DMS53 (cell line): ENCODE results near the gene MAGEA12.
"Not testable (repeated sequence)": the region's sequence is repeated elsewhere in the genome, so short reads cannot be mapped to it uniquely, and the experiment has no call there.

ENCODE experiments used
- DNase-seq: peaks from one replicate; lab custom pipeline; 2025; lab: John Stamatoyannopoulos, UW

Gene MAGEA12

DNA sequence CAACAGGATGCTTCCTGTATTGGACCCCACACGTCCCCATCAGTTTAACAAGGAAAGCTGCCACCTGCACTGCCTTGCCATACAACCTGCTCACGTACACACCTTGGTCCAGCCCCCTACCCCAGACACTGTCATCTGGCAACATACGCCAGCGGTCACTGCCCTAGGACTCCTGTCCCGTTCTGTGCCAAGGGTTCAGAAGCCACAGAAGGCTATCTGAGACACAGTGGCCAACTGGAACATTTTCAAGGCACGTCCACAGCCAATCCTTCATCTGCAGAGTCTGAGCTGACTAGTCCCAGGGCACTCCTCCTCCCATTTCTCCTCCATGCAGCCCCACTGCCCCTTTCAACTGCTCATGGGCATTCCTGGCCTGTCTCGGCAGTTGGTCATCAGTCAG is 28.0 kb downstream of the MAGEA12 start:
- not testable (repeated sequence) for DNase-seq

DNA sequence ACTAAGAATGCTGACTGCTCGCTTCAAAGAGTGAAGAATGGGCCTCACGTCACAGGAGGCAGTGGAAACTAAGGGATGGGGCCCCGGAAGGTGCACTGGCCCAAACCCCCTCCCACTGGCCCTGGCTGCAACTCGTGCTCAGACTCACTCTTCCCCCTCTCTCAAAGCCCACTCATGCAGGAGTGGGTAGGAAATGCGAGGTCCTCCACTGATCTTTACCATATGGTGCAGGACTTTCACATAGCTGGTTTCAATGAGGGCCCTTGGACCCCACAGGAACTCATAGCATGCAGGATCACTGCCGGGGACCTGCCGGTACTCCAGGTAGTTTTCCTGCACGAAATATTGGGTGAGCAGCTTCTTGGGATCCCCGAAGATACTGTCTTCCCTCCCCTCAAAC is 33.0 kb downstream of the MAGEA12 start:
- DNase-seq, result not testable (repeated sequence)

DNA sequence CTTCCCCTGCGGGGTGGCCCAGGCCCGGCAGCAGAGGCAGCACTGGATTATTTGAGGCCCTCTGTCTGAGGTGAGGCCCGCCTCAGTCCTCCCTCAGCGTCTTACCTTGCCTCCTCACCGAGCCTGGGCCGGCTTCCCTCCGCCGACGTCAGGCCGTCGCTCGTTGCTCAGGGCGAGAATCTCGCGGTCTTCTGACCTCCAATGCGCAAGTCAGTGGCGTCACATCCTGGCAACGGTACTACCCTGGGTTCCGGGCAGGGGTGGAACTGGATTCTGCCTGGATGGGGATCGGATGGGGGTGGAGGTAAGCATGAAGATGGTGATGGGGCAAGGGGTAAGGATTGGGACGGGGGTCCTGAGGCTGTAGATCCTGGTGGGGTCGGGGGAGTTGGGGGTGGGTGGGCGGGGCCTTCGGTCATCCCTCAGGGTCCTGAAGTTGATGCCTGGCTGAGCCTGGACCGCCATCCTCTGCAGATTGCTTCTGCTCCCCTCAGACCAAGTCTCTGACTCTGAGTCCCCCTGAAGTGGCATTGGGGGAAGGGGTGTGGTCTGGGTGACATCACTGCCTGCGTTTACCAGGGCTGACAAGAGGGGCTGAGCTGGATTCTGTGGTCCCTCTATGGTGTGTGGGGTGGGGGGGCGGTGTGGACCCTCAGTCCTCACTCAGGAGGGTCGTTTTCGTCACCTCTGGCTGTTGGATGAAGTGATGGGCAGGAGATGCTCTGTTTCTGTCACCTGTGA is 36.2 kb downstream of the MAGEA12 start, which contains the start of gene MAGEA6:
TSS of gene MAGEA6 (minus strand) at position 141 of the 741 bp plus-strand sequence. CDS start 2,039 bp downstream, outside the sequence.
- not testable (repeated sequence) for DNase-seq

DNA sequence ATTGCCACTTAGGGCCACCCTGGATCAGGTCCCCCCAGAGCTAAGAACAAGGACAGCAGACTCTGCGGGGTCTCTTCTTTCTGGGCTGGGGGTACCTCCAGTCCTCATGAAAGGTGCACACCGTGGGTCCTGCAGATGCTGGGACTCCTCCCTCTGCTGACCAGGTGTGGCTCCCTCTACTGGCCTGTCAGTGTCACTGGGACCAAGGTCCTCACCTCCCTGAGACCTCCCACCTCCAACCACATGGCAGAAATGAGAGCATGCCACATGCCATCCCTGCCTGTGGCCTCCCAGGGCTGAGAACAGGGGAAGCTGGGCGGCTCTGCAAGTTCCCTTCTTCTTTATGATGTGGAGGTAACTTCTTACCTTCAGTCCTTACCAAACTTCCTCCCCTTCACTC is 53.5 kb downstream of the MAGEA12 start:
- not testable (repeated sequence) for DNase-seq
